Measurements from ENCODE around the gene HMGN3. TPM values are rescaled to one million over a fixed set of nuclear protein-coding genes. Genes with fewer than 3 reads are reported as not detected.

HMGN3 gene
- total RNA-seq, 4 donors from 2014 or later, result 70.2 to 101 (median 87.7) TPM

DNA sequence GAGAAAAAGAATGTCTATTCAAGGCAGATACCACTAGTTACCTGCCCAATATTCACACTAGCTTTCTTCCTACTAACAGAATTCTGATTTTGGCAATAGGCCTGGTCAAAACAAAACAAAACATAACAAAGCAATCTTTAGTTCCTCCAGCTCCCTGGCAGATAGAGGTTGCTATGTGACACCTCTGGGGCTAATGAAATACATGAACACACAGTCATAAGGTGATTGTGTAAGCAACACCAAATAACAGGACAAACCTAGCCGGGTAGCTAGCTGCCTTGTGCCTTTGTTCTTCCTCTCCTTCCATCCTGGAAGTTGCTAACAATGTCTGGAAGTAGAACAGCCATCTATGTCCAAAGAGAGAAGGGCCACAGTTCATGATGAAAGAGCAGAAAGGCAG lies 6.0 kb upstream of the HMGN3 start:
- intact Hi-C loops (cut with DNase I), result no loop called here

DNA sequence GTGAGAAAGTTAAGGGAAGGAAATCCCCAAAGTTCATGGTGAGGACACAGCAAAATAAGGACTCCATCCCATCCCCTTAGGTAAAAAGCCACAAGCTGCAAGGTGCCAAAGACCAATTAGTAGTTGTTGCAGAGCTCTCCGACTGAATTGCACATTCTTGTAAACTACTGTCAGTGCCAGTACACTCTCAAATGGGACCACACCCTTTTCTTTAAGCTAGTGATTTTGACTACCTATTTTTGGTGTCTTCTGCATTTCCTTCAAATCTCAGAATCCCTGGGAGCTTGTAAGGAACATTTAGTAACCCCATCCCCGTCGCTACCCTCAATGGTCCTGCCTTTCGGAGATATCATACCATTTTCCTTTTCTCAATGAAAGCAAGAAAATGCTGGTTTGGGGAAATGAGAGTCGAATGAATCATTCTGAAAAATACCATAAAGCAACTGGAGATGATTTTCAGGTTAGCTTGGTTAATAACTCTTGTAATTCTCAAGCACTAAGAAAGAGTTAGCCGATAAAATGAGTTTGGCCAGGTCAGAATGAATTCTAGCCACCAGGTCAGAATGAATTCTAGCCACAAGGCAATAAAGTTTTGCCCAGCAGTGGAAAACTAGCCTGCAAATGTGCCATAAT lies 5.2 kb upstream of the HMGN3 start:
- DNase-seq, result no peak
- Histone ChIP-seq H3K27ac (no peak overlapping the region), H3K9me3 (no peaks in the 10 kb centered on the region), H3K36me3 (no peaks in the 10 kb centered on the region), H3K4me1 (peaks cover 8 to 17% of the 10 kb centered on the region in 2 donors), H3K27me3 (no peaks in the 10 kb centered on the region), H3K4me3 (replicated peaks in 1 of 3) (no peak overlapping the region)
- TF ChIP-seq, protein P1, sequence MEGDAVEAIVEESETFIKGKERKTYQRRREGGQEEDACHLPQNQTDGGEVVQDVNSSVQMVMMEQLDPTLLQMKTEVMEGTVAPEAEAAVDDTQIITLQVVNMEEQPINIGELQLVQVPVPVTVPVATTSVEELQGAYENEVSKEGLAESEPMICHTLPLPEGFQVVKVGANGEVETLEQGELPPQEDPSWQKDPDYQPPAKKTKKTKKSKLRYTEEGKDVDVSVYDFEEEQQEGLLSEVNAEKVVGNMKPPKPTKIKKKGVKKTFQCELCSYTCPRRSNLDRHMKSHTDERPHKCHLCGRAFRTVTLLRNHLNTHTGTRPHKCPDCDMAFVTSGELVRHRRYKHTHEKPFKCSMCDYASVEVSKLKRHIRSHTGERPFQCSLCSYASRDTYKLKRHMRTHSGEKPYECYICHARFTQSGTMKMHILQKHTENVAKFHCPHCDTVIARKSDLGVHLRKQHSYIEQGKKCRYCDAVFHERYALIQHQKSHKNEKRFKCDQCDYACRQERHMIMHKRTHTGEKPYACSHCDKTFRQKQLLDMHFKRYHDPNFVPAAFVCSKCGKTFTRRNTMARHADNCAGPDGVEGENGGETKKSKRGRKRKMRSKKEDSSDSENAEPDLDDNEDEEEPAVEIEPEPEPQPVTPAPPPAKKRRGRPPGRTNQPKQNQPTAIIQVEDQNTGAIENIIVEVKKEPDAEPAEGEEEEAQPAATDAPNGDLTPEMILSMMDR (IDR thresholded peaks at IDR 0.05), result no peak
- no peak for TF ChIP-seq POLR2A (IDR thresholded peaks at IDR 0.05)
- intact Hi-C loops (cut with DNase I), result loop anchor here (10.0 kb wide), 2 partner anchors 155 to 295 kb away; partner anchors contain the start of gene LCA5
- WGBS, 2 donors, result 85 to 90% methylated on average over 6 of the region's 6 CpGs

More for the DNA sequence above, 6.0 kb upstream of the HMGN3 start:
- 53 to 54% methylated on average over 1 of the region's 1 CpG for WGBS, 2 donors
- H3K9me3 ChIP-seq, result no peaks in the 10 kb centered on the region
- TF ChIP-seq, protein P1 (IDR thresholded peaks at IDR 0.05), result no peak
- H3K36me3 ChIP-seq, result no peaks in the 10 kb centered on the region
- no peak for DNase-seq
- H3K4me3 ChIP-seq (replicated peaks in 1 of 3), result no peak overlapping the region
- H3K27me3 ChIP-seq, result no peaks in the 10 kb centered on the region
- no peak overlapping the region for H3K27ac ChIP-seq
- H3K4me1 ChIP-seq, result peaks cover 8 to 17% of the 10 kb centered on the region in 2 donors

DNA sequence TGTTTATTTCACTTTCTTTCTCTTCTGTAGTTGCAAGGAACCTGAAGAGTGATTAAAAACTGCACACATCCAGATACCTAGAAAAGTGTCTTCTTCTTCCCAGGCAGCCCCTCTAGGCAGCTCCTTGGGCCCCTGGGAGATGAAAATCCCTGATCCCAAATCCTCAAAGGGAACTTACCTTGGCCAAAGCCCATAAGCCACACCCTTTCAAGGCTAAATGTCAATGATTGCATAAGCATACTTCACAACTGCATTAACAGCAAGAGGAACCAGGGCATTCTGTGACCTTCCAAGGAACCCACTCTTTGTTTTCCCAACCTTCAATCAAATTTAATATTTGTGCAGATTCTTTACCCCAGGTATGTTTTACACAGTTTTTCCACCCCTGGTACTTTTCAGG lies 4.4 kb upstream of the HMGN3 start:
- H3K4me1 ChIP-seq, result peaks cover 8 to 17% of the 10 kb centered on the region in 2 donors
- no peaks in the 10 kb centered on the region for H3K27me3 ChIP-seq
- TF ChIP-seq, protein P1 (IDR thresholded peaks at IDR 0.05), result no peak
- no peak for TF ChIP-seq POLR2A (IDR thresholded peaks at IDR 0.05)
- no peak for DNase-seq
- H3K4me3 ChIP-seq (replicated peaks in 1 of 3), result no peak overlapping the region
- intact Hi-C loops (cut with DNase I), result loop anchor here (10.0 kb wide), 2 partner anchors 154 to 296 kb away; partner anchors contain the start of gene LCA5
- no peaks in the 10 kb centered on the region for H3K9me3 ChIP-seq
- no peaks in the 10 kb centered on the region for H3K36me3 ChIP-seq
- no peak overlapping the region for H3K27ac ChIP-seq

DNA sequence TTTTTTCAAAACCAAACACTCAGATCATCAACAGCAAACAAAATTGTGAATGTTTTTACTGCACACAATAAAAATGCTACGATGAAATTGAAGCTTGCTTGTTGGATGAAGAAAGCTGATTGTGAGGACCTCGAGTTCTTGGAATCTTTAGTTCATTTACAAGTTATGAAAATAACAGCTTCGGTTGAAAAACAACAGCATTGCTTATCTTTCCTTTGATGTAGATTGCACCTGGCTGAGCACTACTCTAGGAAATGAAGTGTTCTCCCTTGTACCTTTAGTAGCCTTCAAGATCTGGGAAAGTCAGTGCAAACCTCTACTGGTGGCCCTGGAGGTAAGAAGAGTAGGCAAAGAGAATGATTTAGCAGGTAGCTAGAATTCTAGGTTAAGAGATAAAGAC lies 2.2 kb upstream of the HMGN3 start:
- Histone ChIP-seq H3K27me3 (no peaks in the 10 kb centered on the region), H3K36me3 (no peaks in the 10 kb centered on the region), H3K4me3 (replicated peaks in 1 of 3) (no peak overlapping the region), H3K9me3 (no peaks in the 10 kb centered on the region), H3K4me1 (peaks cover 15 to 29% of the 10 kb centered on the region in 2 donors), H3K27ac (no peak overlapping the region)
- no peak for DNase-seq
- TF ChIP-seq, protein P1 (IDR thresholded peaks at IDR 0.05), result no peak
- TF ChIP-seq POLR2A (IDR thresholded peaks at IDR 0.05), result no peak
- WGBS, 2 donors, result 70 to 73% methylated on average over 3 of the region's 3 CpGs
- intact Hi-C loops (cut with DNase I), result loop anchor here (10.0 kb wide), 2 partner anchors 152 to 298 kb away; partner anchors contain the start of gene LCA5

DNA sequence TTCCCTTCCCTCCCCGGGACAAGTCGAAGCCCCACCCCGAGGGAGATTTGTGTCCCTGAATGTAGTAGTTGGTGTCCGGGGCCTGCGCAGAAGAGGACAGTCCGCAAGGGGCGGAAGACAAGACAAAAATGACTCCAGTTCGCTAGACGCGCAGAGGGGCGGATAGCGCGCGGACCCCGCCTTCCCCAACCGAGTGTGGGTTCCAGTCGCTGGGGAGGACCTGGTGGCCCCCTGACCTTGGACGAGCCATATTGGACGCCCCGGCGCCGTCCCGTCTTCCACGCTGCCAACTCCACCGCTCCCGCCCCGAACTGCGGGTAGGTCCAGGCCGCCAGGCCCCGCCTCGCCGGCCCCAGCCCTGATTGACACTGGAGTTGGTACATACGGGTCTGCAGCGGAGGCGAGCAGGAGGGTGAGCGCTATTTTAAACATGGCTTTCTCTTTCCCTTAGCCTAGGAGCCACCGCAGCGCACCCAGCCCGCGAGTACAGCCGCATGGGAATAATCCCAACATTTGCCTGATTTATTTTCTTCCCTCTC lies 802 bp downstream of the HMGN3 start:
- peak overlapping the region; percentile 62 to 89 (median 63) for H3K4me3 ChIP-seq (replicated peaks in 1 of 3)
- DNase-seq, result peak; percentile 92
- intact Hi-C loops (cut with DNase I), result loop anchor here (10.0 kb wide), 2 partner anchors 149 to 301 kb away; partner anchors contain the start of gene LCA5

More for the DNA sequence above, 802 bp downstream of the HMGN3 start:
- peak overlapping the region; percentile 67 to 87 (median 86) for H3K27ac ChIP-seq
- H3K36me3 ChIP-seq, result no peaks in the 10 kb centered on the region
- H3K9me3 ChIP-seq, result no peaks in the 10 kb centered on the region
- 1% methylated on average over 30 to 39 of the region's 41 CpGs for WGBS, 2 donors
- no peaks in the 10 kb centered on the region for H3K27me3 ChIP-seq
- TF ChIP-seq POLR2A (IDR thresholded peaks at IDR 0.05), result peak in 1 of 2 donors; percentile 83
- TF ChIP-seq, protein P1 (IDR thresholded peaks at IDR 0.05), result peak in 5 of 6 experiments; percentile 15 to 47 (median 36)
- peaks cover 9 to 14% of the 10 kb centered on the region in 2 donors for H3K4me1 ChIP-seq

Measured in thyroid gland (tissue), 4 donors.